GM19193 (cell line): Measurements from ENCODE around the gene DCAF12L1.

Experiments used
- POLR2A ChIP-seq: IDR thresholded peaks from 4 replicates; pipeline ENCODE4 v1.6.1; 2011; ENCODE audit not compliant: insufficient read depth, insufficient read length; ENCODE audit errors: extremely low read depth

The DCAF12L1 gene

GRCh38 chrX:126552313-126553022 is at the start of gene DCAF12L1:
Gene DCAF12L1, minus strand, starts transcription at chrX:126552814. Its CDS starts 206 bp downstream, at chrX:126552608.
- no peak for TF ChIP-seq POLR2A

DNA sequence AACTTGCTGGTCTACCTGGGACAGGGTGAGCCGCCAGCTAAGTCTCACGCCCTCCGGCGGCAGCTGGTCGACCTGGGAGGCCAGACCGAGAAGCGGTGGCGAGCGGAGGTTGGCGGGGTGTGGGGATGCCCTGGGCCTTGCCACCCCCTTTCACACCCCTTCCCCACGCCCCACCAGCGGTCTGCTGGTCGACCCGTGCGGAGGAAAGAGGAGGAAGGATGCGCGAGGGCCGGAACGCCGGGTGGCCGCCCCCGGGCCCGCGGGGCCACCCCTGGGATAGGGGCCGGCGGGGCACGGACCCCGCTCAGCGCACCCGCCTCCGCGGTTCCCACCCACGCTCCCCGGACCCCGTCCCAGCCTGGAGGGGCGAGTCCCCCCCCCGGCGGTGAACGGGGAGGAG is 28.3 kb upstream of the DCAF12L1 start:
- TF ChIP-seq POLR2A, result no peak

DNA sequence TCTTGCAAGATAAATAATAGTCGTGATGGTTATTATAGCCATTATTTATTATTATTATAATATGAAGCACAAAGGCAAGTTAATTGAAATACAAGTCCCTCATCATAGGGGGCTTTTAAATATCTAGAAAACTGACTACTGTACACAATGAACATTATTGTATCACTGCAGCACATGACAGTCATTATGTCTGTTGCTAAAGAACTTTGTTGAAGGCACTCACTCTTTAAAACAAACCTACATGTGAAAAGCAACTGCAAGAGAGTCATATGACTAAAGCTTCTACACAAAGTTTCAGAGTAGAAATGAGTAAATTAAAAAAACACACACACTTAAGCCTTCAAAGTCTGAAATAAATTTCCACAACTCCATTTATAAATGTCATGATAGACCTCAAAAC is 23.3 kb upstream of the DCAF12L1 start:
- TF ChIP-seq POLR2A, result no peak

DNA sequence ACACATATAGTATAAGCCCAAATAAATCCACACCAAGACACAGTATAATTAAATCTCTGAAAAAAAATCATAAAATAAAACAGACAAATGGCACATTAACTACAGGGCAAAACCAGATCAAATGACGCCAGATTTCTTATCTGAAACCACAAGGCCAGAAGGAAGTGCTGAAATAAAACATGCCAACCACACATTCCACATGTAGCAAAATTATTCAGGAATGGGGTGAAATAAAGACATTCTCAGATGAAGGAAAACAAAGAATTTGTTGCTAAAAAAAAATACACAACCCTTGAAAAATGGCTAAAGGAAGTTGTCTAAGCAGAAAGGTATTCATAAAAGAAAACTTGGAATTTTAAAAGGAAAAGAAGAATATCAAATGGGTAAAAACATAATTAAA is 4.5 kb upstream of the DCAF12L1 start:
- TF ChIP-seq POLR2A, result no peak

- TF ChIP-seq POLR2A, result no peak
Observed at GRCh38 chrX:126551725-126552312, 795 bp downstream of the DCAF12L1 start.

DNA sequence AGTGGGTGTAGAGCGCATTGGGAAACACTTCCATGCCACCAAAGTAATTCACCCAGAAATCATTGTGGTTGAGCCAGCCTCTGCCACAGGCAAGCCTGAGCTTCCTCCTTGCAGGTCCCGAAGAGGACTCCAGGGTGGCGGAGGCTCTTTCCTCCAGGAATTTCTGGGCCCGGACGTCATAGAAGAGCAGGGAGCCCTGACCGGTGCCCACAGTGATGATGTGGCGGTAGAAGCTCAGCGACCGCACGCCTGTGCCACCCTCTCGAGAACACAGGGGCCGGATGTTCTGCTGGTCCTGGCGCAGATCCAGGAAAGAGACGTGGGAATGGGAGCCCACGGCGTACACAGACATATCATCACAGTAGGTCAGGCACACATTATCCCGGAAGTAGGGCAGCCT is 1.3 kb downstream of the DCAF12L1 start:
- TF ChIP-seq POLR2A, result no peak

DNA sequence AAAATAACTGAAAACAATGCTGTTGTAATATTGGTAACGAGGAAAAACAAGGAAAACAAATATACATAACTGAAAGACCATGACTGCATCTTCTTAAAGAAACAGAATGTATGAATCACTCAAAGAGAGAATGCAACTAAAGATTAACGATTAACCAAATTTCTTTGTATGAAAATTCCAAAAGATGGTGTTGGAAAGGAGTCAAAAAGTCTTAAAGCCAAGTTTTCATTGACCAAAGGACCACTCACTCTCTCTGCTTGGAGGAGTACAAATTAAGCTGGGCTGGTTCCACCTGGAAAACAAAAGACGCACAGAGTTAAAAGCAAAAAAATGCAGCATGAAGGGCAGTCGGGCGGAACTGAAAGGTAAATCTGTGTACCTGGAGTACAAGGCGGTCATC is 1.8 kb downstream of the DCAF12L1 start:
- TF ChIP-seq POLR2A, result no peak

DNA sequence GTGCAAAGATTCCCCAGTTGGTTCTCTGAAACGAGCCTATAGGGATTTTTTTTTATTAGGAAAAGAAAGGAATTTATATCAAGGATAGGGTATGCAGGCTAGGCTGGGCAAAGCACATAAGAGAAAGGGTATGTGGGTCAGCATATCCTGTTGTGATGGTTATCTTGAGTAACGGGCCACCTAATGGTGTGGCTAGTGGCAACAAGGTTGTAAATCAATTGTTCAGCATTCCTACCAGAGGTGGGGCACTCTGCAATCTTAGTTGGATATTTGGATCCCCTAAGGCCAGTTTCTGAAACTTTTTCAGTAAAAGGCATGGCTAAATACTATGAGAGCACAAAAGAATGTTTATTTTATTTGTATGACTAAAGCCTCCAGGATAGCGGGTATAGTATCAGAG is 42.7 kb downstream of the DCAF12L1 start:
- no peak for TF ChIP-seq POLR2A
